Stomach (tissue), 4 donors: ENCODE results near the gene STAT5A.

Experiments used
- POLR2A ChIP-seq, 4 donors: fragments of 450-650 bp; IDR thresholded peaks; one replicate each; pipeline ENCODE4 v1.6.1; 2016; ENCODE audit warnings: antibody characterized with exemption in 4 of 4, control low read depth in 2 of 4, mild to moderate bottlenecking in 1 of 4, moderate library complexity in 1 of 4
- POLR2AphosphoS5 ChIP-seq, 3 donors: sonication (generic); formaldehyde crosslinking; IDR thresholded peaks; one replicate each; pipeline ENCODE4 v1.6.1; 2016; ENCODE audit warnings: antibody characterized with exemption in 3 of 3

GRCh38 chr17:42279776-42280630 is 8.3 kb upstream of the STAT5A start:
- TF ChIP-seq POLR2A (IDR thresholded peaks at IDR 0.05) (no peak), POLR2AphosphoS5 (IDR thresholded peaks at IDR 0.05) (no peak)
